ENCODE results near the gene ZFPM1. TPM values are rescaled to one million over a fixed set of nuclear protein-coding genes. Genes with fewer than 3 reads are reported as not detected.

The ZFPM1 gene
- total RNA-seq, 2 donors from 2014 or later, result 1.7 to 2.4 TPM

GRCh38 chr16:88556294-88556988 lies 103.4 kb downstream of the ZFPM1 start:
- Histone ChIP-seq H3K27me3 (no peaks in the 10 kb centered on the region), H3K4me3 (no peak overlapping the region), H3K4me1 (peaks cover 0 to 7% of the 10 kb centered on the region in 2 donors), H3K9me3 (no peaks in the 10 kb centered on the region), H3K27ac (no peak overlapping the region), H3K36me3 (no peaks in the 10 kb centered on the region)
- no peak for DNase-seq (ENCODE audit: low spot score)
- TF ChIP-seq CTCF (IDR thresholded peaks at IDR 0.05), result no peak

- Histone ChIP-seq H3K9me3 (no peaks in the 10 kb centered on the region), H3K4me3 (no peak overlapping the region), H3K27ac (no peak overlapping the region), H3K36me3 (no peaks in the 10 kb centered on the region), H3K27me3 (no peaks in the 10 kb centered on the region), H3K4me1 (peaks cover 0 to 15% of the 10 kb centered on the region in 2 donors)
- TF ChIP-seq CTCF (IDR thresholded peaks at IDR 0.05), result peak; percentile 40 to 55
- peak; percentile 68 for DNase-seq (ENCODE audit: low spot score)
Observed at GRCh38 chr16:88558457-88559442, 105.7 kb downstream of the ZFPM1 start.

- Histone ChIP-seq H3K4me3 (no peak overlapping the region), H3K27ac (no peak overlapping the region), H3K4me1 (peaks cover 0 to 15% of the 10 kb centered on the region in 2 donors), H3K27me3 (no peaks in the 10 kb centered on the region), H3K36me3 (no peaks in the 10 kb centered on the region), H3K9me3 (no peaks in the 10 kb centered on the region)
- DNase-seq (ENCODE audit: low spot score), result no peak
- TF ChIP-seq CTCF (IDR thresholded peaks at IDR 0.05), result no peak
Observed at GRCh38 chr16:88560714-88561484, 107.8 kb downstream of the ZFPM1 start.

- peak overlapping the region in 1 of 2 donors; percentile 16 for H3K4me3 ChIP-seq
- H3K27me3 ChIP-seq, result no peaks in the 10 kb centered on the region
- DNase-seq (ENCODE audit: low spot score), result no peak
- H3K9me3 ChIP-seq, result no peaks in the 10 kb centered on the region
- H3K27ac ChIP-seq, result no peak overlapping the region
- TF ChIP-seq CTCF (IDR thresholded peaks at IDR 0.05), result peak; percentile 41 to 75
- H3K4me1 ChIP-seq, result peaks cover 0 to 15% of the 10 kb centered on the region in 2 donors
- H3K36me3 ChIP-seq, result no peaks in the 10 kb centered on the region
Observed at GRCh38 chr16:88561485-88562359, 108.6 kb downstream of the ZFPM1 start.

- H3K9me3 ChIP-seq, result no peaks in the 10 kb centered on the region
- no peak overlapping the region for H3K27ac ChIP-seq
- H3K36me3 ChIP-seq, result no peaks in the 10 kb centered on the region
- DNase-seq (ENCODE audit: low spot score), result no peak
- H3K27me3 ChIP-seq, result no peaks in the 10 kb centered on the region
- no peak overlapping the region for H3K4me3 ChIP-seq
- H3K4me1 ChIP-seq, result peaks cover 0 to 21% of the 10 kb centered on the region in 2 donors
- TF ChIP-seq CTCF (IDR thresholded peaks at IDR 0.05), result no peak
Observed at GRCh38 chr16:88566158-88566557, 113.1 kb downstream of the ZFPM1 start.
